Heart left ventricle (tissue), 13 donors: ENCODE results near the gene DLGAP1.

Experiments
- CTCF ChIP-seq, 12 donors: fragments of 200-600 bp; sonication (generic) in 4 of 12; IDR thresholded peaks; one replicate each; pipeline versions ENCODE4 v1.5.0 to v1.8.0; 2018 to 2022; ENCODE audit warnings: antibody characterized with exemption in 12 of 12, mild to moderate bottlenecking in 5 of 12
- POLR2A ChIP-seq, 2 donors: fragments of 450-650 bp; IDR thresholded peaks; one replicate each; pipeline ENCODE4 v1.6.1; 2017; ENCODE audit warnings: antibody characterized with exemption in 2 of 2, mild to moderate bottlenecking in 2 of 2, moderate library complexity in 2 of 2
- donor health status: ischemic (EF 13 %, LVEDD 7.1; RV severe dilation, severe dysfunction).
- donor health status: DM: no; HTN: yes; CAD: no.
- donor health status: DM: no; HTN: no; CAD: no.
- donor health status: ischemic (EF 25% LVEDD 6.9; RV normal size, moderate dysfunction).
- donor health status: ischemic (EF 25% LVEDD 5.7; RV mildly dilated, moderate dysfunction).
- donor health status: ischemic (EF 35%, LVEDD 5.7; RV mildly dilated, moderate dysfunction).
- donor health status: nonischemic (EF 11% LVEDD 7.7; RV severe dilation, severe dysfunction).
- donor health status: DM: yes; HTN: yes; CAD: no.
- donor health status: PGD.
- donor health status: ischemic (EF 29% LVEDD 5.4; RV normal size, mild dysfunction).
- donor health status: nonischemic (EF 23%, LVEDD 6.1; RV moderate dilation, normal function).

GRCh38 chr18:4020026-4020425 lies 435.1 kb downstream of the DLGAP1 start:
- TF ChIP-seq POLR2A (IDR thresholded peaks at IDR 0.05) (no peak), CTCF (IDR thresholded peaks at IDR 0.05) (no peak)
